K562 (cell line): Measurements from ENCODE around the gene SLC1A2. TPM values are rescaled to one million over a fixed set of nuclear protein-coding genes. Genes with fewer than 3 reads are reported as not detected.

Experiments used
- HDAC1 ChIP-seq, 2 experiments: fragments of 450-650 bp; IDR thresholded peaks; 2 replicates each; pipeline ENCODE4 v1.6.1; 2016 to 2017; ENCODE audit warnings: inconsistent platforms in 1 of 2, mild to moderate bottlenecking in 1 of 2, moderate library complexity in 1 of 2
- ZNF407 ChIP-seq: fragments of 450-650 bp; IDR thresholded peaks from 2 replicates; pipeline ENCODE4 v1.6.1; 2016; ENCODE audit warnings: low read depth
- ZNF444 ChIP-seq: fragments of 250-450 bp; sonication (Bioruptor Pico); IDR thresholded peaks from 2 replicates; pipeline ENCODE4 v1.4.0; 2020; ENCODE audit warnings: mild to moderate bottlenecking, moderate library complexity
- polyA plus RNA-seq, 8 experiments: library from polyadenylated mRNA; depleted of rRNA in 4 of 8; stranded (reverse) in 5 of 8; unstranded in 3 of 8; fragments of >200 nt; fragmentation: Nextera tagmentation in 2 of 8; fragmentation: Illumina TruSeq in 1 of 8; extraction: Ambion mirVana in 2 of 8; extraction: Trizol in 1 of 8; gene quantifications; 2 replicates each; pipeline versions ENCODE4 v1.2.1 to v1.2.3, GENCODE V29; 2011 to 2014; ENCODE audit warnings: inconsistent platforms in 1 of 8, missing spikeins in 1 of 8
- total RNA-seq, 7 experiments: library from RNA; depleted of rRNA in 6 of 7; stranded (reverse); fragments of >200 nt in 6 of 7; fragmentation: Illumina TruSeq in 2 of 7; extraction: Trizol in 2 of 7; gene quantifications; 2 replicates each; pipeline versions ENCODE4 v1.2.1 to v1.2.3, GENCODE V29; 2011 to 2021; ENCODE audit warnings: low replicate concordance in 1 of 7

The SLC1A2 gene
- total and polyA plus RNA-seq, 9 of the 15 experiments (the other 6 are each of a cell fraction or from before 2014, with no cell fraction given) = 0.03 to 0.07 (median 0.04) TPM; not detected in 5

GRCh38 chr11:35233518-35233917, 185.8 kb downstream of the SLC1A2 start (continued):
- no peak for TF ChIP-seq ZNF407
- TF ChIP-seq ZNF444 (CRISPR knock-in tag) = no peak
- TF ChIP-seq HDAC1 (IDR thresholded peaks at IDR 0.05) = no peak
- TF ChIP-seq, all 486 proteins: peak for 0
